GM19351 (cell line): ENCODE results near the gene TRIM47.

Experiments used
- ATAC-seq: cut with Tn5 transposase; IDR thresholded peaks from one replicate; pipeline ENCODE4 v1.9.1; 2021; ENCODE audit warnings: mild to moderate bottlenecking, moderate library complexity; ENCODE audit not compliant: unreplicated experiment

The TRIM47 gene

DNA sequence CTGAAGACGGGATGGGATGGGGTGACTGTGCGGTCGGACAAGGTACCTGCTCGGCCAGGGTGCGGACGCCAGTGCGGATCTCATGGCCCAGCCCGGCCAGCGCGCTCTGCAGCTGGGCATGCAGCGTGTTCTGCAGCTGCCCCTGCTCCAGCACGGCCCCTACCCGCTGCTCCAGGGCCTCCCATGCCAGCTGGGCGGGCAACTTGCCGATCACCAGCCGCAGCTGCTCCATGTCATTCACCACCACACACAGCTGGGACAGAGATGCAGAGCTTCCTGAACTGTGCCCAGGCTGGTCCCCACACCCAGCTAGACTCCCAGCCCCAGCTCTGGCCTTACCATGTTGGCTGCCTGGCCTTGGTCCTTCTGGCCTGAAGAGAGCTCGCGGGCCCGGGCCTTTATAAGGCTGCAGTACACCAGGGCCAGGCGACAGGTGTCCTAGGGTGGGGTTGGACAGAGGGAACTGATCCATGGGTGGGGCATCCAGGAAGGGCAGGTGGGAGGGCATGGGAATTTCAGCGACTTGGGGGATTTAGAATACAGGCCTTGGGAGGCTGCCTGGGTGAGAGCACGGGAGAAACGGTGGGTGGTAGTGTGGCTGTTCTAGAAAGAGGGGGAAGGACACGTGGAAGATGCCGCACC, 44.0 kb downstream of the TRIM47 start:
- no peak for ATAC-seq

DNA sequence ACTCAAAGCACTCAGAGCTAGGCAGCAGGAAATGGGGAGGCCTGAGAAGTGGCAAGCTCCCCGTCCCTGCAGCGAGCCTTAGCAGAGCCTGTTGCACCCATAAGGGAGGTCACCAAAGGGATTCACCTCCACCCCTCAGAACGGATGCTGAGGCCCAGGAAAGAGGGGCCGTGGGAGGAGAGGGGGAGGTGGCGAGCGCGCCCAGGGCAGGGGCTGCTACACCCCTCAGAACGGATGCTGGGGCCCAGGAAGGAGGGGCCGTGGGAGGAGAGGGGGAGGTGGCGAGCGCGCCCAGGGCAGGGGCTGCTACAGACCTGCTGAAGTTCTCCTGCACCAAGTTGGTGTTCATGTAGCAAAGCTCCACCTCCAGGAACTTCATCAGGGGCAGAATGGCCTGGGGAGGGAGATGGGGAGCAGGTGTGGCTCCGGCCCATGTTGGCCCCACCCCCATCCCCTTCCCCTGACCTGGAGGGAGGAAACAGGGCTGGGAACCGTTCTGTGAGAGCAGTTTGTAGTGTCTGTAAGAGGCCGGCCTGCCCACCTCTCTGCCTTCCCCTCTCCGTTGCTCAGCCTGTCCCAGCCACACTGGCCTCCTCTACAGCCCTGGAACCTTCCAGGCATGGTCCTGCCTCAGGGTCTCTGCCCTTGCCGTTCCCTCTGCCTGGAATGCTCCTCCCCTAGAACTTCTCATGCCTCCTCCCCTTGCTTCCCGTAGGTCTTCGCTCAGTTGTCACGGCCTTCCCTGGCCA, 45.6 kb downstream of the TRIM47 start:
- ATAC-seq, result no peak

DNA sequence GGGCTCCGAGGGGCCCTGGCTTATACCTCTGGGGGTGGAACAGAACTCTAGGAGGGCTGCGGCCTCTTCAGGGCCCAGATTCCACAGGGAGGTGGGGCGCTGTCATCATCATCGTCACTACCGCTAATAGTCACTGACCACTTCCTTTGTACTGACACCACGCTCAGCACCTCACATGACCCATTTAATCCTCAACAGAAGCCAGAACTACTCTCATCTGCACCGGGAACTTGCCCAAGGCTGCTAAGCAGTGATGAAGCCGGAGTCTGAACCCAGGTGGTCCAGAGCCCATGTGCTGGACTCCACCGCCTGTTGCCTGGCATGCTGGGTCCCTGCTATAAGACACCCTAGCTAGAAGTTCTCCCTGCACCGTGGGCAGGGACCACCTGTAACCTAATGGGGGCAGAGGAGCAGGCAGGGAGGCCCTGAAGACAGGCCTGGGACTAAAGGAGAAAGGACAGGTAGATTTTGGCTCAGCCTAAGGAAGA, 46.2 kb downstream of the TRIM47 start:
- ATAC-seq, result no peak

DNA sequence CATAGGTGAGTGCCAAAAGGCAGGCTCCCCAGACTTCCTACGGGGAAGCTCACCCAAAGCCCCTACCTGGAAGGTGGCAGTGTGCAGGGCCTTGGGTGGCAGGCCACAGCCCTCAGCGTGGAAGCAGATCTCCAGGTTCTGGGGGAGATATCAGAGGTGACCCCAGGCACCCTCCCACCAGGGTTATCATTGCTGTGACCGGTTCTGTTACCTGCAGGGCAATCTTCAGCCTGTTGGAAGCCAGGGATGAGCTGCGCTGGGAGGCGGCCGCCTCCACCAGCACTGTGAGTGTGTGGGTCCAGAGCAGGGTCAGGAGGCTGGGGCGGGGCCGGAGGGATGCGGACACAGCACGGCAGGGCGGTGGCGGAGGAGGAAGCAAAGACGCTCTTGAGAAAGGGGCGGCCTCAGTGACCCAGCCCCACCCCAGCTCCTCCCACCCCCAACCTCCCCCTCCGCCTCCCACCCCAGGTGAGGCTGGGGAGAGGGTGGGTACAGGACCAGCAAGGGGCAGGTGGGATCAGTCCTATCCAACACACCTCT, 47.3 kb downstream of the TRIM47 start:
- ATAC-seq, result no peak

DNA sequence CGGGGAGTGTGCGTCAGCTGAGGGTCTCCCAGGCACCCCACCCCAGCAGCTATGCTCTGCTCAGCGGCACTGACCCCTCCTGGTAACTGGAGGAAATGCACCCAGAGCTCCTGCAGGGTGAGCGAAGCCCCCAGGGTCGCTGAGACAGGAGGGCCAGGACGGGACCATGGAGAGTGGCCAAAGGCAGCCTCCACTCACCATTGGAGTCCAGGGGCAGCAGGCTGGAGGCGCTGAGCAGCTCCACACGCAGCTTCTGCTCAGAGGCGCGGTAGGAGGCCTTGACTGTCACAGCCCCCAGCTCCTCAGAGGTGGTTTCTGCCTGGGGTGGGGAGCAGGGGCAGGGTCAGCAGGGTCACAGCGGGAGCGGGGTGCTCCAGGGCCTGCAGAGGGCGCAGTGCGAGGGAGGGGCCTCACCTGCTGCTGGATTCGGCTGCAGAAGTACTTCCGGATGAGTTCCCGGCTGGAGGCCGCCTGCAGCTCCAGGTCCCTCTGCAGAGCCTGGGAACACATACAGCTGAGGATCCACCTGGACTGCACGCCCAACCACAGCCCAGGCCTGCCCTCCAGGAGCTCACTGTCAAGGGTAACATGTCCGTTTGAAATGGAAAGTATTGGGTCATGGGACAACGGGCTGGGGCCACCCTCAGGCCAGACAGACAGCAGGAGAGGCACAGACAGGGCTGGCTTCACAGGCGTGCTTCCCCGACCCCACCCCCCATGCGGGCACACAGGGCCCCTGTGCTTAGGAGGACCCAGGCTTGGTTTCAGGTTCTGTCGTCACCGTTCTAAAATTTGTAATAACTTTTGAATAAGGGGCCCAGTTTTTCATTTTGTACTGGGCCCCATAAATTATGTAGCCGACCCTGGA, 48.0 kb downstream of the TRIM47 start:
- no peak for ATAC-seq

DNA sequence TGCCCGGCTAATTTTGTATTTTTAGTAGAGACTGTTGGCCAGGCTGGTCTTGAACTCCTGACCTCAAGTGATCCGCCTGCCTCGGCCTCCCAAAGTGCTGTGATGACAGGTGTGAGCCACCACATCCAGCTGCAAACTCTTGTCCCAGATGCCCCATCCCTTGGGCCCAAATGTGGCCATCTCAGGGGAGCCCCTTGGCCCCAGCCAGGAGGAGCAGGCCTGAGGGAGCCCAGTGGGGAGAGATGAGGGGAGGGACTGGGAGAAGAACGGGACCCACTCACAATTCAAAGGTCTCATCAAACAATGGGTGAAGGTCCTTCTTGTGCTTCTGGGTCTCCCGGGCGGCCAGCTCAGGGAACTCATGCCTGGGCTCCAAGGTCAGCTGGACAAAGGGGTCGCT, 48.6 kb downstream of the TRIM47 start:
- ATAC-seq, result no peak

DNA sequence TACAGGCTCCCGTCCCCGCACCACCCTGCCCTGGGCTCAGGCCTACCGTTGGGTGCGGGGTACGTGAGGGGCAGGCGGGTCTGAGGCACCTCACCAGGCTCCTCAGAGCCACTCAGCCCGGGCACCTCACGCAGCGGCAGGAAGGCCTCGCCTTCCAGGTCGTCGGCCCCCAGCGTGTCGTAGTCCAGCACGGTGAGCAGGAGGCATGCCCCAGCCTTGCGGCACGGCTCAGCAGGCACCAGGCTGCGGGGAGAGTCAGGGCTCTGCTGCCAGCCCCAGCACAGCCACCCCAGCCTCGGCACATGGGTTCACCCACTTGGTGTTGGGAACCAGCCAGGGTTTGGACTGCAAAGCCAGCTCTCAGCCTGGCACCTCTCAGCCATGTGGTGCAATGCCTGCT, 49.6 kb downstream of the TRIM47 start:
- ATAC-seq, result no peak

DNA sequence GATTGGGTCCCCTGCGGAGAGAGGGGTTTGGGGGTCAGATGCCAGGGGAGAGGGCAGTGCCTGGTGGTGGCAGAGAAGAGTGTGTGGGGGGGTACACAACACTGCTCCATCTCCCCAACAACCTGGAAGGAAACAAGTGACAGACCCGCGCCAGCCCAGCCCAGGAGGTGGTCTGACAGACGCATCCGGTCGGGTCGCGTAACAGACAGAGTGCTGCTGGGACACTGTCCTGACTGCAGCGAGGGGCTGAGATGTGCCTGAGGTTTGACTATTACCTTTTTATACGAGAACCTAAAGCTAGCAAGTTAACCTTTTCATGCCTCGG, 50.3 kb downstream of the TRIM47 start:
- ATAC-seq, result no peak

DNA sequence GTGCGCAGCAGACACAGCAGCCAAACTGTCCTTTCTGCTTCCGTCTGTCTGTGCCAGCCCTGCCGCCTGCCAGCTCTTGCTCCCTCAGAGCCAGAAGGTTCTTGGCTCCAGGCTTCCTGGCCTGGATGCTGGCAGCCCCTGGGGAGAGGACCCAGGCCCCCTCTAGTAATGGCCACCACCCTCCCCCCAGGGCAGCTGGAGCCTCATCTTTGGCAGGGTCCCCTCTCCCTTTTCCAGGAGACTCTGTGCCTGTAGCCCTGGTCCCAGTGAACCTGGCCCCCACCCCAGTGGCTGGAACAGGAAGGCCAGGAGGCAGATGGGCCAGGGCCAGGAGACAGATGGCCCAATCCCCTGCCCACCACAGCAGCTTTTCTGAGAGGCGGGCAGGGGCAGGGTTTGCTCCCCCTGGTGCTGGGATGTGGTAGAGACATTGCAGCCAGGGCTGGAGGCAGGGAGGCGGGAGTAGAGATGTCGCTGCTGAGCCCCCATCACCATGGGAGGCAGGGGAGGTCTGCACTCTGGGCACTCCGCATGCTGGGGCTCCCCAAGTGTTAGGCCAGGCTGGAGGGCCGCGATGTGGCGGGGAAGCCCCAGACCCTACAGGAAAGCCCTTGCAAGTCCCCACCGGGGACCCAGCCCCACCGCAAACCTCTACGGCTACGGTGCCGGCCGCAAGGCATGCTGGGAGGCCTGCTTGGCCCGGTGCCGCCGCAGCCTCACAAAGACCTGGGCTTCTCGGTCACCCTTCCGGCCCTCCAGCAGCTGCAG, 50.9 kb downstream of the TRIM47 start:
- ATAC-seq, result no peak

DNA sequence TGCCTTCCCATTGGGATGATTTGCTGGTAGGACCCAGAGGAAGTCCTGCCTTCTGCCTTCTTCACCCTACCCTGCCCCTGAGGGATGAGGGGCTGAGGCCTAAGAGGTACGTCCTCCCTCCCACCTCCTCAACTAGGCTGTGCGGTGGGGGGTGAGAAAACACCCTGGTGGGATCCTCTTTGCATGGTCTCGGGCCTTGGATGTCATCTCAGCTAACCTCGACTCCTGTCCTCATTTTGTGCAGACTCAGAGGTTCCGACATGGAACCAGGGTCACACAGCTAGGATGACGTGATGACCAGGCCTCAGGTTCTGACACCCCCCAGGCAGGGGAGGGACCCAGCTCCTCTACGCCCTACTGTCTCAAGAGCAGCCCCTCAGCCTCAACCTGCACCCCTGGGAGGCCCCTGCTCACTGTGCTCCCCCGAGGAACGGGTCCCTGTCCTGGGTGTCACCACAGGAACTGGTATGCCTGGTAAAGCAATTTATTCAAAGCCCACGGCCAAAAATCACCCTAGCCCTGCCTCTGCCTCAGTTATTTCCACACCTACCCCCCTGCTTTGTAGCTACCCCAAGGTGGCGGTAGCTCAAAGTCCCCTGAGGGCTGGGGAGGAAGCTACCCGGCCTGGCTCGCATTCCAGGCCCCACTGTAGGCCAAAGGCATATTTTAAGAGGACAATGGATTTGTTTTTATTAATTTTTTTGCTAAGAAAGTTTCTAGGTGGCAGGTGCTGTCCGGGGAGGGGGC, 51.6 kb downstream of the TRIM47 start:
- no peak for ATAC-seq

DNA sequence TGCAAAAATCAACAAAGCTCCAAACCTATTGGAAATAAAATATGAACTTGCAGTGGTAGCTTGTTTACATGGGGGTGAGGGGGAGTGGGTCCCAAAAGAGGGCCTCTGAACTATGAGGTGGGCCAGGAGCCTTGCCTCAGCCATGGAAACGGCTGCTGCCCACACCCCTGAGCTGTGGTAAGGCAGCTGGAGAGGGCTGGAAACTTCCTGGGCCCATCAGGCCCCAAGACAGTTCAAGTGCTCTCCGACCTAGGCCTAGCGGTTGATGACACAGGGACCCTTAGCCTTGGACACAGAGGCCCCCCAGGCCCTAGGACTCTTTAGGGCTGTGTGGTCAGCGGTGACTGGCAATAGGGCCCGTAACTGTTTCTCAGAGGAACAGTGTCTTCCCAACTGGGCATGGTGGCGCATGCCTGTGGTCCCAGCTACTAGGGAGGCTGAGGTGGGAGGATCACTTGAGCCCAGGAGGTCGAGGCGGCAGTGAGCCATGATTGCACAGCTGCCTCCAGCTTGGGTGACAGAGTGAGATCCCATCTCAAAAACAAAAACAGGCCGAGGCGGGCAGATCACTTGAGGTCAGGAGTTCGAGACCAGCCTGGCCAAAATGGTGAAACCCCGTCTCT, 52.5 kb downstream of the TRIM47 start:
- no peak for ATAC-seq

DNA sequence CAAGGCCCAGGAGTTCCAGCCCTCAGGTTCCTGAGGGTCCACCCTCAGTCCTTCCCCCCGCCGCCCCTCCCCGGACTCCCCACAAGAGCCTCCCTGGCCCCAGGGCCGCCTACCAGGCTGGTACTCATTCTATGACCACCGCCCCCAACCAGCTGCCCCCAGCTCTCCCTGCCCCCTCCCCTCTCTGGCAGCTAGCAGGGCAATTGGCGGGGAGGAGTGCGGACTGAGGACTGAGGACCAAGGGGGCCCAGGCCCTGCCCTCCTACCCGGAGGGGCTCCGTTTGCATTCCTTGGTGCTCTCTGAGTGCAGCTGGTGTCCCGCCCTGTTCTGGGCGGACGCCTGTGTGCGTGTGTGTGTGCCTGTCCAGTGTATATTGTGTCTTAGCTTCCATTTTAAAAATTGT, 53.2 kb downstream of the TRIM47 start:
- ATAC-seq, result no peak

DNA sequence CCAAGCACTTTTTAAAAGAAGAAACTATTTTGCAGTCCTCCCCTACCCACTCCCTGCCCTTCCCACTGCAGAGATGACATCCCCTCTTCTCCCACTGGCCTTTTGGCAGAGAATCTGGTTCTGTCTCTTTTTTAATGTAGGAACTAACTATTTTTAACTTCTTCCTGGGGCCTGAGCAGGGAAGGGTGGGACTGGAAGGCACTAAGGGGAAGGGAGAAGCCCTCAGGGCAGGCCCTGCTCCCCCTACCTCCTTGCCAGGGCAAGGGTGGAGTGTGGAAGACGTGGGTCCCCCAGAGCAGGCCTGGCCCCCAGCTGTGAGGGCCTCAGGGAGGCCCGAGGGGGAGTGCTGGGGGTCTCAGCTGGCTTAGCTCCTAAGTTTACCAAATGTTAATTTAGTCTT, 53.7 kb downstream of the TRIM47 start:
- no peak for ATAC-seq
